ENCODE data around the gene TOR1AIP1. TPM values are rescaled to one million over a fixed set of nuclear protein-coding genes. Genes with fewer than 3 reads are reported as not detected.

Gene TOR1AIP1
- total RNA-seq, 1 experiment from 2014 or later = 17.3 TPM

DNA sequence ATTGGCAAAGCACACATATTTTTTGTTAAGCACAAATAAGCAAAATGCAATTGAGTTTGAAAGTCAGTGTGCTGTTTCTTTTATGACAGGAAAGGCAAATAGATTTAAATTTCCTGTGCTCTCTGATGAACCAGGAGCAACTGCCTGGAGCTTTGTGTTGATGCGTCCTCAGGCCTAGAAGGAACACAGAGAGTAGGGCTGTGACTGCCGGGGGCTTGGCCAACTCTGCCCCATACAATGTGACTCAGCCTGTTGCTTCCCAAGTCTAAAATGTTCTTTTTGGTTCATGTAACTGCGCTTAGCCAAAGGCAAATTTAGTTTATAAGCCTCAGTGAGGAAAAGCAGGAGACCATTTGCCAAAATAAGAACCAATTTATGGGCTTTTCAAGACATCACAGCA is 42.0 kb upstream of the TOR1AIP1 start:
- H3K27ac Mint-ChIP-seq = no peak overlapping the region
- H3K4me3 Mint-ChIP-seq = no peak overlapping the region
- no peaks in the 10 kb centered on the region for H3K9me3 Mint-ChIP-seq
- ChIA-PET CTCF (interaction anchor here (1.5 kb wide), 1 partner anchor 25 kb away, joined by 8 read pairs; no protein-coding TSS in a partner anchor), POLR2A (no interaction called here)
- H3K27me3 Mint-ChIP-seq (ENCODE audit: low read depth) = no peaks in the 10 kb centered on the region
- no peaks in the 10 kb centered on the region for H3K36me3 Mint-ChIP-seq
- peaks cover 5% of the 10 kb centered on the region for H3K4me1 Mint-ChIP-seq
- ATAC-seq (no peak), DNase-seq (ENCODE audit: low spot score) (no peak)
- TF ChIP-seq, protein P1, sequence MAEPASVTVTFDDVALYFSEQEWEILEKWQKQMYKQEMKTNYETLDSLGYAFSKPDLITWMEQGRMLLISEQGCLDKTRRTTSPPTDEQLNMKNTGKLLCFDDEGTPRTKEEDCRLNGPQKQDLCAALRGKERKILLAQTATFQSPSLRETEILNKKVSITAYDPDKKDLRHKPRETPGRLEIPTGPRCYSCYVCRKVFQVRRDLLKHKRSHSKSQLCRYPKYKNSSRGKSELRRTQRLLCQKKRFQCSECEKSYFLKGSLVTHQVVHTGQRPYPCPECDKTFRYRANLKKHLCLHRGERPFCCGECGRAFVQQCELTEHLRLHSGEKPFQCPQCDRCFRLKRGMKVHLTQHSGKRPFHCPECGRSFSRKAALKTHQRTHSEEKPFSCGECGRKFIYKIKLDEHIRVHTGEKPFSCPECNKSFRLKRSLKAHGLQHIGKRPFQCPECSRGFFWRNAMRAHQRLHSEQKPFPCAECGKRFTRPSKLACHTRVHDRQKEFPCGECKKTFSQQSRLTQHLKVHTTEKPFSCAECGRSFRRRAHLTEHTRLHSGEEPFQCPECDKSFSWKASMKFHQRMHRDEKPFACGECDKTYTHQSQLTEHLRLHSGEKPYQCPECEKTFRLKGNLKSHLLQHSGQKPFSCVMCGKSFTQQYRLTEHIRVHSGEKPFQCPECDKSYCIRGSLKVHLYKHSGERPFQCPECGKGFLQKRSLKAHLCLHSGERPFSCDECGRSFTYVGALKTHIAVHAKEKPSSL (CRISPR knock-in tag; conservative IDR thresholded peaks at IDR 0.05) = no peak
- TF ChIP-seq CREM (CRISPR knock-in tag; IDR thresholded peaks at IDR 0.05) = no peak
- TF ChIP-seq, protein P2, sequence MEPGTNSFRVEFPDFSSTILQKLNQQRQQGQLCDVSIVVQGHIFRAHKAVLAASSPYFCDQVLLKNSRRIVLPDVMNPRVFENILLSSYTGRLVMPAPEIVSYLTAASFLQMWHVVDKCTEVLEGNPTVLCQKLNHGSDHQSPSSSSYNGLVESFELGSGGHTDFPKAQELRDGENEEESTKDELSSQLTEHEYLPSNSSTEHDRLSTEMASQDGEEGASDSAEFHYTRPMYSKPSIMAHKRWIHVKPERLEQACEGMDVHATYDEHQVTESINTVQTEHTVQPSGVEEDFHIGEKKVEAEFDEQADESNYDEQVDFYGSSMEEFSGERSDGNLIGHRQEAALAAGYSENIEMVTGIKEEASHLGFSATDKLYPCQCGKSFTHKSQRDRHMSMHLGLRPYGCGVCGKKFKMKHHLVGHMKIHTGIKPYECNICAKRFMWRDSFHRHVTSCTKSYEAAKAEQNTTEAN (CRISPR knock-in tag; IDR thresholded peaks at IDR 0.05) = no peak
- TF ChIP-seq MYBL2 (CRISPR knock-in tag; IDR thresholded peaks at IDR 0.05) = no peak
- no peak for TF ChIP-seq CTCF (IDR thresholded peaks at IDR 0.05)
- TF ChIP-seq, protein P3, sequence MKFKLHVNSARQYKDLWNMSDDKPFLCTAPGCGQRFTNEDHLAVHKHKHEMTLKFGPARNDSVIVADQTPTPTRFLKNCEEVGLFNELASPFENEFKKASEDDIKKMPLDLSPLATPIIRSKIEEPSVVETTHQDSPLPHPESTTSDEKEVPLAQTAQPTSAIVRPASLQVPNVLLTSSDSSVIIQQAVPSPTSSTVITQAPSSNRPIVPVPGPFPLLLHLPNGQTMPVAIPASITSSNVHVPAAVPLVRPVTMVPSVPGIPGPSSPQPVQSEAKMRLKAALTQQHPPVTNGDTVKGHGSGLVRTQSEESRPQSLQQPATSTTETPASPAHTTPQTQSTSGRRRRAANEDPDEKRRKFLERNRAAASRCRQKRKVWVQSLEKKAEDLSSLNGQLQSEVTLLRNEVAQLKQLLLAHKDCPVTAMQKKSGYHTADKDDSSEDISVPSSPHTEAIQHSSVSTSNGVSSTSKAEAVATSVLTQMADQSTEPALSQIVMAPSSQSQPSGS (CRISPR knock-in tag; IDR thresholded peaks at IDR 0.05; ENCODE audit: borderline replicate concordance, low read depth) = no peak
- no peak for TF ChIP-seq MXD4 (CRISPR knock-in tag; IDR thresholded peaks at IDR 0.05; ENCODE audit: borderline replicate concordance)
- TF ChIP-seq, protein P4, sequence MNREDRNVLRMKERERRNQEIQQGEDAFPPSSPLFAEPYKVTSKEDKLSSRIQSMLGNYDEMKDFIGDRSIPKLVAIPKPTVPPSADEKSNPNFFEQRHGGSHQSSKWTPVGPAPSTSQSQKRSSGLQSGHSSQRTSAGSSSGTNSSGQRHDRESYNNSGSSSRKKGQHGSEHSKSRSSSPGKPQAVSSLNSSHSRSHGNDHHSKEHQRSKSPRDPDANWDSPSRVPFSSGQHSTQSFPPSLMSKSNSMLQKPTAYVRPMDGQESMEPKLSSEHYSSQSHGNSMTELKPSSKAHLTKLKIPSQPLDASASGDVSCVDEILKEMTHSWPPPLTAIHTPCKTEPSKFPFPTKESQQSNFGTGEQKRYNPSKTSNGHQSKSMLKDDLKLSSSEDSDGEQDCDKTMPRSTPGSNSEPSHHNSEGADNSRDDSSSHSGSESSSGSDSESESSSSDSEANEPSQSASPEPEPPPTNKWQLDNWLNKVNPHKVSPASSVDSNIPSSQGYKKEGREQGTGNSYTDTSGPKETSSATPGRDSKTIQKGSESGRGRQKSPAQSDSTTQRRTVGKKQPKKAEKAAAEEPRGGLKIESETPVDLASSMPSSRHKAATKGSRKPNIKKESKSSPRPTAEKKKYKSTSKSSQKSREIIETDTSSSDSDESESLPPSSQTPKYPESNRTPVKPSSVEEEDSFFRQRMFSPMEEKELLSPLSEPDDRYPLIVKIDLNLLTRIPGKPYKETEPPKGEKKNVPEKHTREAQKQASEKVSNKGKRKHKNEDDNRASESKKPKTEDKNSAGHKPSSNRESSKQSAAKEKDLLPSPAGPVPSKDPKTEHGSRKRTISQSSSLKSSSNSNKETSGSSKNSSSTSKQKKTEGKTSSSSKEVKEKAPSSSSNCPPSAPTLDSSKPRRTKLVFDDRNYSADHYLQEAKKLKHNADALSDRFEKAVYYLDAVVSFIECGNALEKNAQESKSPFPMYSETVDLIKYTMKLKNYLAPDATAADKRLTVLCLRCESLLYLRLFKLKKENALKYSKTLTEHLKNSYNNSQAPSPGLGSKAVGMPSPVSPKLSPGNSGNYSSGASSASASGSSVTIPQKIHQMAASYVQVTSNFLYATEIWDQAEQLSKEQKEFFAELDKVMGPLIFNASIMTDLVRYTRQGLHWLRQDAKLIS (CRISPR knock-in tag; IDR thresholded peaks at IDR 0.05; ENCODE audit: borderline replicate concordance) = no peak
- no peak for TF ChIP-seq ZNF219 (CRISPR knock-in tag; IDR thresholded peaks at IDR 0.05; ENCODE audit: borderline replicate concordance)
- no peak for TF ChIP-seq PREB (CRISPR knock-in tag; IDR thresholded peaks at IDR 0.05; ENCODE audit: borderline replicate concordance)
- TF ChIP-seq, protein P5, sequence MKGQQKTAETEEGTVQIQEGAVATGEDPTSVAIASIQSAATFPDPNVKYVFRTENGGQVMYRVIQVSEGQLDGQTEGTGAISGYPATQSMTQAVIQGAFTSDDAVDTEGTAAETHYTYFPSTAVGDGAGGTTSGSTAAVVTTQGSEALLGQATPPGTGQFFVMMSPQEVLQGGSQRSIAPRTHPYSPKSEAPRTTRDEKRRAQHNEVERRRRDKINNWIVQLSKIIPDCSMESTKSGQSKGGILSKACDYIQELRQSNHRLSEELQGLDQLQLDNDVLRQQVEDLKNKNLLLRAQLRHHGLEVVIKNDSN (CRISPR knock-in tag; IDR thresholded peaks at IDR 0.05) = no peak
- TF ChIP-seq, protein P6, sequence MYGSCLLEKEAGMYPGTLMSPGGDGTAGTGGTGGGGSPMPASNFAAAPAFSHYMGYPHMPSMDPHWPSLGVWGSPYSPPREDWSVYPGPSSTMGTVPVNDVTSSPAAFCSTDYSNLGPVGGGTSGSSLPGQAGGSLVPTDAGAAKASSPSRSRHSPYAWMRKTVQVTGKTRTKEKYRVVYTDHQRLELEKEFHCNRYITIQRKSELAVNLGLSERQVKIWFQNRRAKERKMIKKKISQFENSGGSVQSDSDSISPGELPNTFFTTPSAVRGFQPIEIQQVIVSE (CRISPR knock-in tag; IDR thresholded peaks at IDR 0.05; ENCODE audit: borderline replicate concordance) = no peak
- no peak for TF ChIP-seq SMAD4 (CRISPR knock-in tag; IDR thresholded peaks at IDR 0.05)
- TF ChIP-seq TEAD1 (CRISPR knock-in tag; IDR thresholded peaks at IDR 0.05) = no peak
- no peak for TF ChIP-seq IRF2 (CRISPR knock-in tag; IDR thresholded peaks at IDR 0.05; ENCODE audit: borderline replicate concordance, low read depth)

Data from WTC11 (cell line).